SJSA1 (cell line): ENCODE results near the gene FOXN3. TPM values are rescaled to one million over a fixed set of nuclear protein-coding genes. Genes with fewer than 3 reads are reported as not detected.

Source experiments
- DNase-seq, 2 experiments: peaks; one replicate each; pipeline ENCODE4 v3.0.0-alpha.2; 2015 to 2020; ENCODE audit warnings: low spot score in 2 of 2, low read depth in 1 of 2
- H3K27ac ChIP-seq: fragments of 250-450 bp; sonication (Bioruptor Pico); 2 replicates; pipeline ENCODE4 v1.5.1; 2020; ENCODE audit warnings: mild to moderate bottlenecking, moderate library complexity
- H3K27me3 ChIP-seq: fragments of 250-450 bp; sonication (Bioruptor Pico); replicated peaks from 2 replicates; pipeline ENCODE4 v1.5.1; 2020; ENCODE audit warnings: mild to moderate bottlenecking, moderate library complexity
- H3K36me3 ChIP-seq: fragments of 250-450 bp; sonication (Bioruptor Pico); 2 replicates; pipeline ENCODE4 v1.5.1; 2020; ENCODE audit warnings: mild to moderate bottlenecking
- H3K4me1 ChIP-seq: fragments of 250-450 bp; sonication (Bioruptor Pico); replicated peaks from 2 replicates; pipeline ENCODE4 v1.6.1; 2021; ENCODE audit warnings: mild to moderate bottlenecking
- H3K4me3 ChIP-seq: fragments of 250-450 bp; sonication (Bioruptor Pico); 2 replicates; pipeline ENCODE4 v1.5.1; 2020; ENCODE audit warnings: mild to moderate bottlenecking
- H3K9me3 ChIP-seq: fragments of 250-450 bp; sonication (Bioruptor Pico); replicated peaks from 2 replicates; pipeline ENCODE4 v1.5.1; 2020; ENCODE audit warnings: mild to moderate bottlenecking
- total RNA-seq: library from RNA; depleted of rRNA; stranded (reverse); fragments of >200 nt; shearing (Covaris generic); gene quantifications from 2 replicates; pipeline ENCODE4 v1.2.3, GENCODE V29; 2014

FOXN3 gene
- total RNA-seq, 1 experiment from 2014 or later: 31.0 TPM

DNA sequence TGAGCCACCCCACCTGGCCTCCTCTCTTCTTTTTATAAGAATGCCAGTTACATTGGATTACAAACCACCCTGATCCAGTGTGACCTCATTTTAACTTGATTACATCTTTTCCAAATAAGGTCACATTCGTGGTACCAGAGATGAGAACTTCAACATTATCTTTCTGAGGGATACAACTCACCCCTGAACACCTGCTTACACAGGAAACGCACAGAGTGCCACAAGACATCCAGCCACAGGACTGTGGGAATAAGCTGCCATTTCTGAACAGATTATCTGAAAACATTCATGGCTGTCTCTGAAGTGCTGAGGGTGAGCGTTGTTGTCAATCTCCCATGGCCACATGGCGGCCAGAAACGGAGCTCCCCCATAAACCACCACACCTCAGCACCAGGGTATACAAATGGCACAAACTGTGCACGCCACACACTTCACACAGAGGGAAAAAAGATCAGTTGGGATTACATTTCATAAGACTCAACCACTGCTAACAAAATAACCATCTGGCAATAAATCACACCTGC is 23.7 kb downstream of the FOXN3 start:
- Histone ChIP-seq H3K4me3 (no peak overlapping the region), H3K27me3 (no peaks in the 10 kb centered on the region), H3K4me1 (no peaks in the 10 kb centered on the region), H3K9me3 (no peaks in the 10 kb centered on the region), H3K27ac (no peak overlapping the region), H3K36me3 (no peaks in the 10 kb centered on the region)
- DNase-seq: no peak

- no peak overlapping the region for H3K27ac ChIP-seq
- H3K36me3 ChIP-seq: no peaks in the 10 kb centered on the region
- no peaks in the 10 kb centered on the region for H3K4me1 ChIP-seq
- H3K9me3 ChIP-seq: no peaks in the 10 kb centered on the region
- no peak for DNase-seq
- no peaks in the 10 kb centered on the region for H3K27me3 ChIP-seq
- no peak overlapping the region for H3K4me3 ChIP-seq
Measured at GRCh38 chr14:89392181-89392580, 24.9 kb downstream of the FOXN3 start.

DNA sequence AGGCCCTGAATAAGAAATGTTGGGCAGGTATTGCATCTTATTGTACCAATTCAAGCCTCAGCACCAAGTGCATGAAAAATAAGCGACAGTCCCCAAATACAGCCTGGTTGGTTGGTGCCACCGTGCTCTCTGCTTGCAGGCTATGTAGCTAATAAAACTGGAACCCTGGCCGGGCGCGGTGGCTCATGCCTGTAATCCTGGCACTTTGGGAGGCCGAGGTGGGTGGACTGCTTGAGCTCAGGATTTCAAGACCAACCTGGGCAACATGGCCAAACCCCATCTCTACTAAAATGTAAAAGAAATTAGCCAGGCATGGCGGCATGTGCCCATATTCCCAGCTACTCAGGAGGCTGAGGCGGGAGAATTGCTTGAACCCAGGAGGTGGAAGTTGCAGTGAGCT is 25.5 kb downstream of the FOXN3 start:
- H3K27ac ChIP-seq: no peak overlapping the region
- H3K4me1 ChIP-seq: no peaks in the 10 kb centered on the region
- DNase-seq: no peak
- H3K9me3 ChIP-seq: no peaks in the 10 kb centered on the region
- no peaks in the 10 kb centered on the region for H3K27me3 ChIP-seq
- H3K36me3 ChIP-seq: no peaks in the 10 kb centered on the region
- H3K4me3 ChIP-seq: no peak overlapping the region

DNA sequence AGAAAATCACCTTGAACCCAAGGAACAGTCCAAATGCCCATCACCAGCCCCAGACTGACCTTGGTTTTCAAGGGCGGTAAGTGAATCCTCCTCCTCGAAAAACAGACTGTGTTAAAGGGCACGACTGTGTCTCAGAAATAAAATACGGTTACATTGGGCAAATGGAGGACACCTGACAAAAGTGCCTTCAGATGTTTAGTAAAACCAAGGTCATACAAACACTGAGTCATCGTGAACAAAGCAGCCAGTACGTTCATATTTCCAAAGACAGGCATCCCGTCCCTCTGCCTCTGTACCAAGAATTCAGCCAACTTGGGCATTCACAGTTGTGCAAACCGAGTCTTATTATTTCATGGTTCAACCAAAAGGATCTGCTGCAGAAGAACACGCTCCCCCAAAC is 25.9 kb downstream of the FOXN3 start:
- no peaks in the 10 kb centered on the region for H3K36me3 ChIP-seq
- DNase-seq: no peak
- H3K4me3 ChIP-seq: no peak overlapping the region
- H3K27ac ChIP-seq: no peak overlapping the region
- H3K27me3 ChIP-seq: no peaks in the 10 kb centered on the region
- no peaks in the 10 kb centered on the region for H3K4me1 ChIP-seq
- no peaks in the 10 kb centered on the region for H3K9me3 ChIP-seq

GRCh38 chr14:89388853-89389252 is 28.2 kb downstream of the FOXN3 start:
- no peak for DNase-seq
- H3K9me3 ChIP-seq: no peaks in the 10 kb centered on the region
- H3K36me3 ChIP-seq: no peaks in the 10 kb centered on the region
- H3K4me3 ChIP-seq: no peak overlapping the region
- no peaks in the 10 kb centered on the region for H3K4me1 ChIP-seq
- H3K27me3 ChIP-seq: no peaks in the 10 kb centered on the region
- no peak overlapping the region for H3K27ac ChIP-seq

- Histone ChIP-seq H3K27ac (no peak overlapping the region), H3K27me3 (no peaks in the 10 kb centered on the region)
Measured at GRCh38 chr14:89387922-89388685, 28.9 kb downstream of the FOXN3 start.

GRCh38 chr14:89386212-89386886 is 30.7 kb downstream of the FOXN3 start:
- no peak overlapping the region for H3K27ac ChIP-seq
- no peak for DNase-seq
- no peaks in the 10 kb centered on the region for H3K27me3 ChIP-seq
- no peaks in the 10 kb centered on the region for H3K9me3 ChIP-seq
- H3K4me3 ChIP-seq: no peak overlapping the region
- H3K36me3 ChIP-seq: no peaks in the 10 kb centered on the region
- no peaks in the 10 kb centered on the region for H3K4me1 ChIP-seq

More at GRCh38 chr14:89387922-89388685, 28.9 kb downstream of the FOXN3 start:
- no peaks in the 10 kb centered on the region for H3K36me3 ChIP-seq
- no peak for DNase-seq
- H3K9me3 ChIP-seq: no peaks in the 10 kb centered on the region
- H3K4me3 ChIP-seq: no peak overlapping the region
- no peaks in the 10 kb centered on the region for H3K4me1 ChIP-seq

DNA sequence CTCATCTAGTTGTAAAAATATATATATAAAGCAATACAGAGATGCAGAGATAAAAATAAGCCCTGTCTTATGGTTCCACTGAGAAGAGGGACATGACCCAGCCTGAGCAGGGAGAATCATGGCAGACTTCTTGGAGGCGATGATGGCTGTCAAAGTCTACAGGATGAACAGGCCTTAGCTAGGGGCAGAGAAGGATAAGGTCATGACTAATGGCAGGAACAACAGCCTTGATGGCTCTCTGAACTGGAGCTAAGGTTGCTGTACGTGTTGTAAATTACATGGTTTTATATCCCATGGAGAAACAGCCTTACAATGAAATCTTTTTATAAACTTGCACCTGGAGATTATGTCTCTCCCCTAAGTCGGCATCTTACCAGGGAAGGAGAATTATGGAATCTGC is 32.4 kb downstream of the FOXN3 start:
- Histone ChIP-seq H3K4me1 (no peaks in the 10 kb centered on the region), H3K4me3 (no peak overlapping the region), H3K27me3 (no peaks in the 10 kb centered on the region), H3K36me3 (peaks cover 6% of the 10 kb centered on the region; the same call in 1 of the 2 replicates), H3K27ac (no peak overlapping the region), H3K9me3 (peaks cover 5% of the 10 kb centered on the region)
- no peak for DNase-seq

GRCh38 chr14:89384023-89384422 is 33.0 kb downstream of the FOXN3 start:
- no peaks in the 10 kb centered on the region for H3K27me3 ChIP-seq
- no peak overlapping the region for H3K4me3 ChIP-seq
- H3K27ac ChIP-seq: no peak overlapping the region
- peaks cover 6% of the 10 kb centered on the region; the same call in 1 of the 2 replicates for H3K36me3 ChIP-seq
- H3K4me1 ChIP-seq: no peaks in the 10 kb centered on the region
- DNase-seq: no peak
- H3K9me3 ChIP-seq: peaks cover 5% of the 10 kb centered on the region

GRCh38 chr14:89382901-89383845 is 33.9 kb downstream of the FOXN3 start:
- Histone ChIP-seq H3K27me3 (no peaks in the 10 kb centered on the region), H3K36me3 (peaks cover 6% of the 10 kb centered on the region; the same call in 1 of the 2 replicates), H3K4me3 (no peak overlapping the region), H3K4me1 (no peaks in the 10 kb centered on the region), H3K9me3 (peaks cover 5% of the 10 kb centered on the region), H3K27ac (no peak overlapping the region)
- DNase-seq: no peak

GRCh38 chr14:89382487-89382886 is 34.5 kb downstream of the FOXN3 start:
- Histone ChIP-seq H3K4me1 (no peaks in the 10 kb centered on the region), H3K27ac (no peak overlapping the region), H3K9me3 (peaks cover 5% of the 10 kb centered on the region), H3K27me3 (no peaks in the 10 kb centered on the region), H3K36me3 (peaks cover 6% of the 10 kb centered on the region; the same call in 1 of the 2 replicates), H3K4me3 (no peak overlapping the region)
- DNase-seq: no peak

DNA sequence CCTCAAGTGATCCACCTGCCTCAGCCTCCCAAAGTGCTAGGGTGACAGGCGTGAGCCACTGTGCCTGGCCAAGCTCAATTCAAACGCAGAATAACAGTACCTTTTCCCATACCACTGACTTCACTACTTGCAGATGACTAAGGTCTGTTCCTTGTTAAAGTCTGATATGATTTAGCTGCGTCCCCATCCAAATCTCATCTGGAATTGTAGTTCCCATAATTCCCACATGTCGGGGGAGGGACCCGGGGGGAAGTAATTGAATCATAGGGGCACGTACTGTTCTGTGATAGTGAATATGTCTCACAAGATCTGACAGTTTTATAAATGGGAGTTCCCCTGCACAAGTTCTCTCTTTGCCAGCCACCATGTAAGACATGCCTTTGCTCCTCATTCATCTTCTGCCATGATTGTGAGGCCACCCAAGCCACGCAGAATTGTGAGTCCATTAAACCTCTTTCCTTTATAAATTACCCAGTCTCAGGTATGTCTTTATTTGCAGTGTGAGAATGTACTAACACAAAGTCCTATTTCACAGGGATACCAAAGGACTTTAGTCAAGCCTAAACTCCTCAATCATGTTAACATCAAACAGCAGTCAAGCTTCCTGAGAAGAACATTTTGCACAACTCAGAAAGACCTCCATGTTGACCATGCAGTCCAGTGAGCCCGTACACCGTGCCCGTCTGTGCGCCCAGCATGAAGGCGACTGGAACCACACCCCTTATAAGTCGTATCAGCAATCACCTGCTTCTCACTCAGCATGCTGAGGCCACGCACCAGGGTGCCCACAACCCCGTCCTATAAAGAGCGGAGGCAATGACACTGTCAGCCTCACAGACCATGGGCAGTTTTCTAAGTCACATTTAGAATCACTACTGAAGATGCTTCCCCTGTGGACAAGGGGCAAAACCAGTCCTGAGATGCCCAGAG is 36.9 kb downstream of the FOXN3 start:
- Histone ChIP-seq H3K27me3 (no peaks in the 10 kb centered on the region), H3K27ac (no peak overlapping the region), H3K4me1 (no peaks in the 10 kb centered on the region), H3K36me3 (peaks cover 6% of the 10 kb centered on the region; the same call in 1 of the 2 replicates), H3K4me3 (no peak overlapping the region), H3K9me3 (peaks cover 5% of the 10 kb centered on the region)
- DNase-seq: no peak
